H1 (cell line): ENCODE measurements around the gene PRR20C. TPM values are rescaled to one million over a fixed set of nuclear protein-coding genes. Genes with fewer than 3 reads are reported as not detected.

ENCODE experiments used
- CTCF ChIA-PET: fragments of 300-600 bp; sonication (Branson Sonifier 250); formaldehyde crosslinking; loops from one replicate; lab custom pipeline; 2021; ENCODE audit not compliant: partially characterized antibody; lab: Charles Lee
- POLR2A ChIA-PET: fragments of 300-600 bp; sonication (Branson Sonifier 250); formaldehyde crosslinking; loops from one replicate; lab custom pipeline; 2021; ENCODE audit warnings: inconsistent platforms; ENCODE audit not compliant: partially characterized antibody; lab: Charles Lee
- DNase-seq, 2 experiments: peaks; one replicate each; pipeline versions ENCODE4 v3.0.0 to v3.0.0-alpha.2; 2010 to 2022; ENCODE audit warnings: low spot score in 2 of 2, low read depth in 1 of 2, mixed read lengths in 1 of 2
- FAIRE-seq: peaks from 2 replicates; lab custom pipeline; 2011; peaks lifted over from hg19 to GRCh38; lab: Jason Lieb, UNC
- H2AFZ ChIP-seq: 2 replicates; pipeline ENCODE4 v1.8.1; 2012; ENCODE audit warnings: low read length, inconsistent platforms
- H2AK5ac ChIP-seq: 2 replicates; pipeline ENCODE4 v1.6.1; 2013; ENCODE audit warnings: low read depth, low read length
- H2BK120ac ChIP-seq: replicated peaks from 2 replicates; pipeline ENCODE3; 2013; ENCODE audit warnings: low read depth, low read length, inconsistent platforms
- H2BK12ac ChIP-seq: 2 replicates; pipeline ENCODE4 v1.6.1; 2013; ENCODE audit warnings: low read depth, low read length
- H2BK15ac ChIP-seq: 2 replicates; pipeline ENCODE4 v1.6.1; 2013; ENCODE audit warnings: low read length
- H2BK20ac ChIP-seq: 2 replicates; pipeline ENCODE4 v1.6.1; 2013; ENCODE audit warnings: low read length
- H2BK5ac ChIP-seq: 2 replicates; pipeline ENCODE4 v1.6.1; 2013; ENCODE audit warnings: low read depth, low read length
- H3K14ac ChIP-seq: 2 replicates; pipeline ENCODE4 v1.6.1; 2013; ENCODE audit warnings: inconsistent platforms; ENCODE audit not compliant: insufficient read length
- H3K18ac ChIP-seq: 2 replicates; pipeline ENCODE4 v1.6.1; 2013; ENCODE audit warnings: low read length; ENCODE audit errors: extremely low read depth
- H3K23ac ChIP-seq: 2 replicates; pipeline ENCODE4 v1.6.1; 2013; ENCODE audit warnings: inconsistent platforms; ENCODE audit not compliant: insufficient read length
- H3K23me2 ChIP-seq: 2 replicates; pipeline ENCODE4 v1.6.1; 2013; ENCODE audit warnings: low read depth, low read length
- H3K27ac ChIP-seq: 2 replicates; pipeline ENCODE4 v1.6.1; 2011; ENCODE audit warnings: low read depth, low read length, inconsistent platforms
- H3K27me3 ChIP-seq, 4 experiments: replicated peaks in 1 of 4; 1 replicate in 1 of 4; 2 replicates in 3 of 4; pipeline versions ENCODE4 v1.6.1 to v1.8.1; 2011 to 2013; ENCODE audit warnings: low read length in 3 of 4, mild to moderate bottlenecking in 3 of 4, inconsistent platforms in 2 of 4, mixed read lengths in 2 of 4, moderate library complexity in 1 of 4; ENCODE audit not compliant: control insufficient read depth in 3 of 4, insufficient read depth in 3 of 4; ENCODE audit errors: extremely low read depth in 1 of 4
- H3K36me3 ChIP-seq, 4 experiments: 2 replicates each; pipeline versions ENCODE4 v1.6.1 to v1.8.1; 2011 to 2013; ENCODE audit warnings: mild to moderate bottlenecking in 4 of 4, low read length in 3 of 4, moderate library complexity in 2 of 4, control low read depth in 1 of 4, inconsistent platforms in 1 of 4; ENCODE audit not compliant: insufficient read depth in 4 of 4, control insufficient read depth in 2 of 4
- H3K4ac ChIP-seq: replicated peaks from 2 replicates; pipeline ENCODE3; 2013; ENCODE audit warnings: low read length, low read depth, mixed read lengths, inconsistent platforms; ENCODE audit not compliant: insufficient read length
- H3K4me1 ChIP-seq, 4 experiments: replicated peaks in 1 of 4; 1 replicate in 1 of 4; 2 replicates in 3 of 4; pipeline versions ENCODE4 v1.6.1 to v1.8.1; 2011 to 2013; ENCODE audit warnings: low read length in 3 of 4, inconsistent platforms in 2 of 4, mixed read lengths in 1 of 4; ENCODE audit not compliant: insufficient read depth in 4 of 4, control insufficient read depth in 3 of 4
- H3K4me2 ChIP-seq, 2 experiments: 2 replicates each; pipeline versions ENCODE4 v1.6.1 to v1.8.1; 2011 to 2013; ENCODE audit warnings: low read depth in 2 of 2, low read length in 2 of 2, control low read depth in 1 of 2, inconsistent platforms in 1 of 2, mild to moderate bottlenecking in 1 of 2; ENCODE audit not compliant: insufficient read depth in 1 of 2
- H3K4me3 ChIP-seq, 4 experiments: fragments of 200-600, 300-600 bp in 1 of 4; sonication (generic), shearing (Covaris generic), sonication (Bioruptor Twin) in 1 of 4; 2 replicates each; pipeline versions ENCODE4 v1.5.1 to v1.8.1; 2011 to 2016; ENCODE audit warnings: low read length in 4 of 4, low read depth in 3 of 4, control low read depth in 2 of 4, inconsistent platforms in 2 of 4, mild to moderate bottlenecking in 2 of 4, mixed read lengths in 1 of 4, moderate library complexity in 1 of 4; ENCODE audit not compliant: insufficient read depth in 2 of 4; ENCODE audit errors: extremely low read depth in 1 of 4
- H3K56ac ChIP-seq: replicated peaks from 2 replicates; pipeline ENCODE3; 2013; ENCODE audit warnings: low read depth, mild to moderate bottlenecking, mixed read lengths, low read length, inconsistent platforms; ENCODE audit not compliant: insufficient read length
- H3K79me1 ChIP-seq: 2 replicates; pipeline ENCODE4 v1.6.1; 2013; ENCODE audit warnings: low read depth, low read length, control low read depth
- H3K79me2 ChIP-seq, 2 experiments: 2 replicates each; pipeline versions ENCODE4 v1.6.1 to v1.8.1; 2012 to 2013; ENCODE audit warnings: low read length in 2 of 2, mild to moderate bottlenecking in 2 of 2, inconsistent platforms in 1 of 2; ENCODE audit not compliant: insufficient read depth in 2 of 2, control insufficient read depth in 1 of 2
- H3K9ac ChIP-seq, 4 experiments: replicated peaks in 1 of 4; 1 replicate in 1 of 4; 2 replicates in 3 of 4; pipeline versions ENCODE4 v1.6.1 to v1.8.1; 2011 to 2013; ENCODE audit warnings: low read depth in 3 of 4, low read length in 3 of 4, control low read depth in 2 of 4, mild to moderate bottlenecking in 2 of 4, moderate library complexity in 2 of 4, inconsistent platforms in 1 of 4; ENCODE audit errors: extremely low read depth in 1 of 4
- H3K9me3 ChIP-seq, 2 experiments: 2 replicates each; pipeline versions ENCODE4 v1.6.1 to v1.8.1; 2012 to 2013; ENCODE audit warnings: mild to moderate bottlenecking in 2 of 2, moderate library complexity in 2 of 2, control low read depth in 1 of 2, inconsistent platforms in 1 of 2, low read depth in 1 of 2, low read length in 1 of 2, mixed read lengths in 1 of 2; ENCODE audit not compliant: insufficient read depth in 2 of 2
- H4K20me1 ChIP-seq, 2 experiments: replicated peaks in 1 of 2; 2 replicates each; pipeline versions ENCODE3 to v1.8.1; 2011 to 2013; ENCODE audit warnings: inconsistent platforms in 2 of 2, low read length in 2 of 2, mild to moderate bottlenecking in 1 of 2; ENCODE audit not compliant: insufficient read depth in 2 of 2, control insufficient read depth in 1 of 2
- H4K5ac ChIP-seq: 2 replicates; pipeline ENCODE4 v1.6.1; 2013; ENCODE audit warnings: low read length, low read depth, mixed read lengths, inconsistent platforms; ENCODE audit not compliant: insufficient read length
- H4K8ac ChIP-seq: 2 replicates; pipeline ENCODE4 v1.8.0; 2013; ENCODE audit warnings: mild to moderate bottlenecking, moderate library complexity, low read length, inconsistent platforms; ENCODE audit not compliant: insufficient read depth; ENCODE audit errors: extremely low read depth
- H4K91ac ChIP-seq: replicated peaks from 2 replicates; pipeline ENCODE3; 2013; ENCODE audit warnings: low read length, mixed read lengths, inconsistent platforms; ENCODE audit not compliant: insufficient read length
- CHD1 ChIP-seq: IDR thresholded peaks from 2 replicates; pipeline ENCODE4 v1.6.1; 2012; ENCODE audit warnings: low read depth, low read length, improper control_type of control experiment
- CTBP2 ChIP-seq: IDR thresholded peaks from 2 replicates; pipeline ENCODE4 v1.7.0; 2011; ENCODE audit warnings: borderline replicate concordance, mild to moderate bottlenecking, moderate library complexity, mixed read lengths, low read length; ENCODE audit not compliant: insufficient read depth, insufficient read length
- EGR1 ChIP-seq: IDR thresholded peaks from 2 replicates; pipeline ENCODE4 v1.6.1; 2011; ENCODE audit warnings: low read depth, low read length, borderline replicate concordance
- GTF2F1 ChIP-seq: IDR thresholded peaks from 2 replicates; pipeline ENCODE4 v1.6.1; 2012; ENCODE audit warnings: low read depth, low read length, improper control_type of control experiment, borderline replicate concordance
- KDM1A ChIP-seq: fragments of 200-600, 300-600 bp; sonication (generic); IDR thresholded peaks from 2 replicates; pipeline ENCODE4 v1.7.1; 2016; ENCODE audit warnings: mild to moderate bottlenecking, low read length, borderline replicate concordance
- KDM4A ChIP-seq: IDR thresholded peaks from one replicate; pipeline ENCODE4 v1.7.1; 2012; ENCODE audit warnings: low read depth, mild to moderate bottlenecking, moderate library complexity, low read length, inconsistent platforms; ENCODE audit not compliant: severe bottlenecking
- POLR2AphosphoS5 ChIP-seq: IDR thresholded peaks from 2 replicates; pipeline ENCODE4 v1.6.1; 2011; ENCODE audit warnings: low read depth, low read length
- SIN3A ChIP-seq, 2 experiments: IDR thresholded peaks in 1 of 2; conservative IDR thresholded peaks in 1 of 2; 2 replicates each; pipeline ENCODE4 v1.6.1; 2011 to 2012; ENCODE audit warnings: low read length in 2 of 2, improper control_type of control experiment in 1 of 2, low read depth in 1 of 2, mild to moderate bottlenecking in 1 of 2
- SIRT6 ChIP-seq: IDR thresholded peaks from one replicate; pipeline ENCODE4 v1.7.1; 2012; ENCODE audit warnings: low read length, inconsistent platforms
- SRF ChIP-seq: IDR thresholded peaks from 2 replicates; pipeline ENCODE4 v1.6.1; 2011; ENCODE audit warnings: mild to moderate bottlenecking, low read depth, low read length, moderate library complexity
- TAF1 ChIP-seq: IDR thresholded peaks from 2 replicates; pipeline ENCODE4 v1.6.1; 2011; ENCODE audit warnings: mild to moderate bottlenecking, low read depth, low read length
- TAF7 ChIP-seq: optimal IDR thresholded peaks from 2 replicates; pipeline ENCODE3; 2011; ENCODE audit warnings: low read depth, mild to moderate bottlenecking, inconsistent platforms, low read length, moderate library complexity, borderline replicate concordance
- WGBS, 2 experiments: shearing (Covaris generic) in 1 of 2; methylation state at CpG; one replicate each; pipeline versions ENCODE4 v1.1.6 to v1.1.7; 2013 to 2015; ENCODE audit warnings: low lambda C conversion rate in 2 of 2, mixed read lengths in 2 of 2, inconsistent platforms in 1 of 2, low coverage in 1 of 2, missing lambda C conversion rate in 1 of 2; ENCODE audit not compliant: insufficient replicate concordance in 2 of 2, insufficient coverage in 1 of 2, insufficient read length in 1 of 2; ENCODE audit errors: extremely low coverage in 1 of 2, missing lambda C conversion rate in 1 of 2; 5-methylcytosine and 5-hydroxymethylcytosine counted together
- polyA plus RNA-seq, 7 experiments: library from polyadenylated mRNA; depleted of rRNA in 3 of 7; stranded (reverse) in 5 of 7; unstranded in 2 of 7; fragments of >200 nt in 5 of 7; fragments of 200-250 nt in 2 of 7; gene quantifications; 1 replicate in 5 of 7; 2 replicates in 1 of 7; 4 replicates in 1 of 7; pipeline versions ENCODE4 v1.2.1 to v1.2.3, GENCODE V29; 2011 to 2013; ENCODE audit warnings: missing spikeins in 2 of 7, mixed read lengths in 2 of 7
- total RNA-seq: library from RNA; stranded (reverse); fragmentation: NEBNext Ultra II Directional; extraction: Animal tissue kit (Norgen Biotek cat#: 25700); gene quantifications from 2 replicates; pipeline ENCODE4 v1.2.1, GENCODE V29; 2021
- TF ChIP-seq, protein P1 (sequence below): IDR thresholded peaks from 2 replicates; pipeline ENCODE4 v1.6.1; 2011; ENCODE audit warnings: low read depth, mild to moderate bottlenecking, low read length; ENCODE audit not compliant: insufficient read depth
- TF ChIP-seq, protein P2 (sequence below): IDR thresholded peaks from 2 replicates; pipeline ENCODE4 v1.6.1; 2012; ENCODE audit warnings: inconsistent platforms

Gene PRR20C
- total and polyA plus RNA-seq, 2 of the 8 experiments (the other 6 are each of a cell fraction or from before 2014, with no cell fraction given) = not detected

DNA sequence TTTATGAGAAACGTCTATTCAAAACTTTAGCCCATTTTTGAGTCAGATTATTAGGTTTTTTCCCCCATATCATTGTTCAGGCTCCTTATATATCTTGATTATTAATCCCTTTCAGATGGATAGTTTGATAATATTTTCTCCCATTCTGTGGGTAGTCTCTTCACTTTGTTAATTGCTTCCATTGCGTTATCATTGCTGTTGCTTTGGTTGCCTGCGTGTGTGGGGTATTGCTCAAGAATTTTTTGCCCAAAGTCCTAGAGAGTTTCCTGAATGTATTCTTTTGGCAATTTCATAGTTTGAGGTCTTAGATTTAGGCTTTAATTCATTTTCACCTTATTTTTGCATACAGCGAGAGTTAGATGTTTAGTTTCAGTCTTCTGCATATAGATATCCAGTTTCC is 38.9 kb upstream of the PRR20C start:
- Histone ChIP-seq H2AFZ (no peak overlapping the region), H3K9ac (no peak overlapping the region), H2AK5ac (no peak overlapping the region), H4K91ac (no peak overlapping the region), H2BK12ac (no peak overlapping the region), H2BK15ac (no peak overlapping the region), H4K5ac (no peak overlapping the region), H3K4me1 (no peaks in the 10 kb centered on the region), H3K27me3 (no peaks in the 10 kb centered on the region), H3K23ac (no peak overlapping the region), H3K56ac (no peak overlapping the region), H3K4me3 (no peak overlapping the region), H3K79me1 (no peaks in the 10 kb centered on the region), H3K18ac (no peak overlapping the region), H2BK120ac (no peak overlapping the region), H3K4ac (no peak overlapping the region), H4K8ac (no peak overlapping the region), H3K4me2 (no peak overlapping the region), H3K79me2 (no peaks in the 10 kb centered on the region), H2BK5ac (no peak overlapping the region), H4K20me1 (no peaks in the 10 kb centered on the region), H3K36me3 (no peaks in the 10 kb centered on the region), H3K9me3 (no peaks in the 10 kb centered on the region), H3K23me2 (no peaks in the 10 kb centered on the region), H3K27ac (no peak overlapping the region), H2BK20ac (no peak overlapping the region), H3K14ac (no peak overlapping the region)
- DNase-seq (no peak), FAIRE-seq (no peak)
- 90% methylated on average over 4 of the region's 4 CpGs; no CpG with 5 or more reads in 1 of the 2 experiments for WGBS, 2 experiments
- CTCF ChIA-PET = no interaction called here
- POLR2A ChIA-PET = no interaction called here
- TF ChIP-seq, protein P1, sequence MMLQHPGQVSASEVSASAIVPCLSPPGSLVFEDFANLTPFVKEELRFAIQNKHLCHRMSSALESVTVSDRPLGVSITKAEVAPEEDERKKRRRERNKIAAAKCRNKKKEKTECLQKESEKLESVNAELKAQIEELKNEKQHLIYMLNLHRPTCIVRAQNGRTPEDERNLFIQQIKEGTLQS = no peak
- no peak for TF ChIP-seq SRF
- no peak for TF ChIP-seq CTBP2
- TF ChIP-seq SIRT6 = no peak
- no peak for TF ChIP-seq EGR1
- no peak for TF ChIP-seq KDM1A
- TF ChIP-seq POLR2AphosphoS5 = no peak
- no peak for TF ChIP-seq KDM4A
- TF ChIP-seq, protein P2, sequence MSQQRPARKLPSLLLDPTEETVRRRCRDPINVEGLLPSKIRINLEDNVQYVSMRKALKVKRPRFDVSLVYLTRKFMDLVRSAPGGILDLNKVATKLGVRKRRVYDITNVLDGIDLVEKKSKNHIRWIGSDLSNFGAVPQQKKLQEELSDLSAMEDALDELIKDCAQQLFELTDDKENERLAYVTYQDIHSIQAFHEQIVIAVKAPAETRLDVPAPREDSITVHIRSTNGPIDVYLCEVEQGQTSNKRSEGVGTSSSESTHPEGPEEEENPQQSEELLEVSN = no peak
- no peak for TF ChIP-seq TAF7
- TF ChIP-seq TAF1 = no peak
- TF ChIP-seq SIN3A (conservative IDR thresholded peaks at IDR 0.05 in 1 of 2, IDR thresholded peaks at IDR 0.05 in 1 of 2; ENCODE audit: low read depth in 1 of 2, low read length in 2 of 2) = no peak
- no peak for TF ChIP-seq CHD1
- TF ChIP-seq GTF2F1 = no peak
